ENCODE data around the gene ANKAR. TPM values are rescaled to one million over a fixed set of nuclear protein-coding genes. Genes with fewer than 3 reads are reported as not detected.

The ANKAR gene
- total and polyA plus RNA-seq, 2 experiments from 2014 or later = 3.0 to 4.4 TPM

DNA sequence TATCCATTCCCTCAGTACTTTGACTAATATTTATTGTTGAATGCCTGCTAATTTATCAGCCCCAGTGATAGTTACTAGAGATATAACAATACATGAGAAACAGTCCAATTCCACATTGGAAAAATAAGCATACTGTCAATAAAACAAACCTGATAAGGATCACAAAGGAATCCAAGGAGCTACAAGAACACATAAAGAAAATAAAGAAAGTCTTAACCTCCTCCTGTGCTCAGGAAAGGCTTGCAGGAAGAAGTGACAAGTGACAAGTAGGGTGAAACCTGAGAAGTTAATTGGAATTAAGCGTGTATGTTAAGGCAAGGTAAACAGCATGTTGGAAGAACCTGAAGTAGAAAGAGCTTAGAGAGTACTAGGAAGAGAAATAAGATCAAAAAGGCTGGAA, 33.5 kb upstream of the ANKAR start:
- Histone ChIP-seq H3K79me2 (replicated peaks; ENCODE audit: insufficient read depth) (no peaks in the 10 kb centered on the region), H3K4me1 (ENCODE audit: insufficient read depth) (peaks cover 11% of the 10 kb centered on the region; the same call in 1 of the 2 replicates), H3K4me3 (no peak overlapping the region), H3K36me3 (ENCODE audit: insufficient read depth) (no peaks in the 10 kb centered on the region), H3K9me2 (ENCODE audit: insufficient read depth) (no peaks in the 10 kb centered on the region; the same call in 1 of the 2 replicates), H2AFZ (peak overlapping the region; percentile 34; the same call in 1 of the 2 replicates), H3F3A (replicated peaks; ENCODE audit: low read depth) (no peaks in the 10 kb centered on the region), H3K4me2 (peak overlapping the region; percentile 4; the same call in 1 of the 2 replicates), H3K27me3 (ENCODE audit: insufficient read depth) (no peaks in the 10 kb centered on the region), H4K20me1 (replicated peaks; ENCODE audit: insufficient read depth) (no peaks in the 10 kb centered on the region), H3K27ac (ENCODE audit: low read depth) (no peak overlapping the region)
- no peaks in the 10 kb centered on the region for H3K27me3 Mint-ChIP-seq (ENCODE audit: insufficient read depth, low read depth, poor library complexity)
- DNase-seq (ENCODE audit: low spot score) (peak; percentile 21), ATAC-seq (peak; percentile 51)
- no peak overlapping the region for H3K27ac Mint-ChIP-seq
- peaks cover 11% of the 10 kb centered on the region for H3K4me1 Mint-ChIP-seq
- no peaks in the 10 kb centered on the region for H3K36me3 Mint-ChIP-seq (ENCODE audit: low read depth)
- H3K4me3 Mint-ChIP-seq = no peak overlapping the region; the same call in 2 of the 3 replicates
- H3K9me3 Mint-ChIP-seq = no peaks in the 10 kb centered on the region
- TF ChIP-seq ZNF331 (CRISPR knock-in tag; IDR thresholded peaks at IDR 0.05; ENCODE audit: low read depth) = no peak
- TF ChIP-seq STAT1 (IDR thresholded peaks at IDR 0.05; ENCODE audit: unreplicated experiment) = no peak
- no peak for TF ChIP-seq JUNB (IDR thresholded peaks at IDR 0.05; ENCODE audit: unreplicated experiment)
- TF ChIP-seq NANOG (IDR thresholded peaks at IDR 0.05; ENCODE audit: borderline replicate concordance) = no peak
- TF ChIP-seq ZNF114 (CRISPR knock-in tag; IDR thresholded peaks at IDR 0.05) = no peak
- no peak for TF ChIP-seq CREB1 (CRISPR knock-in tag; IDR thresholded peaks at IDR 0.05; ENCODE audit: low read depth)
- TF ChIP-seq ZNF462 (CRISPR knock-in tag; IDR thresholded peaks at IDR 0.05) = no peak
- no peak for TF ChIP-seq EZH2 (IDR thresholded peaks at IDR 0.05; ENCODE audit: low read depth, unreplicated experiment)
- no peak for TF ChIP-seq EZH2phosphoT487 (IDR thresholded peaks at IDR 0.05; ENCODE audit: unreplicated experiment)
- TF ChIP-seq ETS1 (IDR thresholded peaks at IDR 0.05) = no peak
- TF ChIP-seq REST (IDR thresholded peaks at IDR 0.05; ENCODE audit: unreplicated experiment) = no peak
- TF ChIP-seq POLR2AphosphoS5 (IDR thresholded peaks at IDR 0.05; ENCODE audit: low read depth) = no peak
- TF ChIP-seq, protein P1, sequence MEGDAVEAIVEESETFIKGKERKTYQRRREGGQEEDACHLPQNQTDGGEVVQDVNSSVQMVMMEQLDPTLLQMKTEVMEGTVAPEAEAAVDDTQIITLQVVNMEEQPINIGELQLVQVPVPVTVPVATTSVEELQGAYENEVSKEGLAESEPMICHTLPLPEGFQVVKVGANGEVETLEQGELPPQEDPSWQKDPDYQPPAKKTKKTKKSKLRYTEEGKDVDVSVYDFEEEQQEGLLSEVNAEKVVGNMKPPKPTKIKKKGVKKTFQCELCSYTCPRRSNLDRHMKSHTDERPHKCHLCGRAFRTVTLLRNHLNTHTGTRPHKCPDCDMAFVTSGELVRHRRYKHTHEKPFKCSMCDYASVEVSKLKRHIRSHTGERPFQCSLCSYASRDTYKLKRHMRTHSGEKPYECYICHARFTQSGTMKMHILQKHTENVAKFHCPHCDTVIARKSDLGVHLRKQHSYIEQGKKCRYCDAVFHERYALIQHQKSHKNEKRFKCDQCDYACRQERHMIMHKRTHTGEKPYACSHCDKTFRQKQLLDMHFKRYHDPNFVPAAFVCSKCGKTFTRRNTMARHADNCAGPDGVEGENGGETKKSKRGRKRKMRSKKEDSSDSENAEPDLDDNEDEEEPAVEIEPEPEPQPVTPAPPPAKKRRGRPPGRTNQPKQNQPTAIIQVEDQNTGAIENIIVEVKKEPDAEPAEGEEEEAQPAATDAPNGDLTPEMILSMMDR (conservative IDR thresholded peaks at IDR 0.05; ENCODE audit: low read depth in 2 of 2) = no peak
